Mesendoderm (in vitro differentiated cells): ENCODE measurements around the gene MYH14.

Source experiments
- DNase-seq: peaks from one replicate; pipeline ENCODE4 v3.0.0; 2013
- H2AK5ac ChIP-seq: 2 replicates; pipeline ENCODE4 v1.6.1; 2013; ENCODE audit warnings: low read length, inconsistent platforms
- H2BK120ac ChIP-seq: 2 replicates; pipeline ENCODE4 v1.6.1; 2013; ENCODE audit warnings: low read depth, mild to moderate bottlenecking, low read length, moderate library complexity, mixed read lengths
- H2BK15ac ChIP-seq: replicated peaks from 2 replicates; pipeline ENCODE4 v1.6.1; 2013; ENCODE audit warnings: low read depth, mild to moderate bottlenecking, moderate library complexity
- H2BK5ac ChIP-seq: 2 replicates; pipeline ENCODE4 v1.6.1; 2013; ENCODE audit warnings: low read length, inconsistent platforms
- H3K18ac ChIP-seq: 2 replicates; pipeline ENCODE4 v1.6.1; 2013; ENCODE audit warnings: mild to moderate bottlenecking, low read length, mixed read lengths
- H3K23ac ChIP-seq: one replicate; pipeline ENCODE4 v1.6.1; 2013; ENCODE audit warnings: low read length
- H3K27ac ChIP-seq: 2 replicates; pipeline ENCODE4 v1.5.1; 2013; ENCODE audit warnings: low read depth, mild to moderate bottlenecking, inconsistent platforms, low read length, moderate library complexity
- H3K27me3 ChIP-seq: 2 replicates; pipeline ENCODE4 v1.6.1; 2013; ENCODE audit warnings: low read length, control low read depth, mild to moderate bottlenecking, inconsistent platforms; ENCODE audit not compliant: insufficient read depth, poor library complexity
- H3K36me3 ChIP-seq: 2 replicates; pipeline ENCODE4 v1.6.1; 2013; ENCODE audit warnings: low read length, inconsistent platforms; ENCODE audit not compliant: control insufficient read depth, insufficient read depth
- H3K4ac ChIP-seq: one replicate; pipeline ENCODE4 v1.6.1; 2013; ENCODE audit warnings: low read depth, mild to moderate bottlenecking, low read length, moderate library complexity
- H3K4me1 ChIP-seq: 2 replicates; pipeline ENCODE4 v1.6.1; 2013; ENCODE audit warnings: low read depth, low read length, inconsistent platforms; ENCODE audit not compliant: control insufficient read depth
- H3K4me2 ChIP-seq: 2 replicates; pipeline ENCODE4 v1.6.1; 2013; ENCODE audit warnings: low read length
- H3K4me3 ChIP-seq: 2 replicates; pipeline ENCODE4 v1.5.1; 2013; ENCODE audit warnings: mild to moderate bottlenecking, low read length
- H3K56ac ChIP-seq: one replicate; pipeline ENCODE4 v1.6.1; 2013; ENCODE audit warnings: low read length
- H3K79me1 ChIP-seq: 2 replicates; pipeline ENCODE4 v1.6.1; 2013; ENCODE audit warnings: low read length, inconsistent platforms
- H3K79me2 ChIP-seq: 2 replicates; pipeline ENCODE4 v1.6.1; 2013; ENCODE audit warnings: mild to moderate bottlenecking, low read length; ENCODE audit not compliant: control insufficient read depth, insufficient read depth
- H3K9ac ChIP-seq: 2 replicates; pipeline ENCODE4 v1.6.1; 2013; ENCODE audit warnings: low read length, inconsistent platforms
- H4K5ac ChIP-seq: one replicate; pipeline ENCODE4 v1.6.1; 2013; ENCODE audit warnings: low read length
- H4K8ac ChIP-seq: one replicate; pipeline ENCODE4 v1.6.1; 2013; ENCODE audit warnings: low read depth, mild to moderate bottlenecking, control low read depth, low read length, moderate library complexity
- WGBS: extraction: QIAGEN DNeasy Blood & Tissue Kit; methylation state at CpG from one replicate; pipeline ENCODE4 v1.1.7; 2013; ENCODE audit warnings: low lambda C conversion rate, missing lambda C conversion rate; ENCODE audit not compliant: insufficient coverage; ENCODE audit errors: extremely low coverage; 5-methylcytosine and 5-hydroxymethylcytosine counted together

Gene MYH14

GRCh38 chr19:50248826-50249225 is 45.4 kb downstream of the MYH14 start:
- no peak overlapping the region for H3K23ac ChIP-seq
- no peaks in the 10 kb centered on the region for H3K36me3 ChIP-seq
- no peaks in the 10 kb centered on the region for H3K79me1 ChIP-seq
- DNase-seq, result no peak
- H3K4me1 ChIP-seq, result no peaks in the 10 kb centered on the region
- no peak overlapping the region for H2BK120ac ChIP-seq
- H2BK5ac ChIP-seq, result no peak overlapping the region
- H3K18ac ChIP-seq, result no peak overlapping the region
- no peak overlapping the region for H4K5ac ChIP-seq
- H2AK5ac ChIP-seq, result no peak overlapping the region
- H3K27me3 ChIP-seq, result no peaks in the 10 kb centered on the region
- H3K4me3 ChIP-seq, result no peak overlapping the region
- no peak overlapping the region for H3K27ac ChIP-seq
- H3K4ac ChIP-seq, result no peak overlapping the region
- H3K56ac ChIP-seq, result no peak overlapping the region
- no CpG with 5 or more reads among the region's 19 CpGs for WGBS
- no peak overlapping the region for H2BK15ac ChIP-seq
- no peak overlapping the region for H3K9ac ChIP-seq
- no peaks in the 10 kb centered on the region for H3K79me2 ChIP-seq
- H3K4me2 ChIP-seq, result no peak overlapping the region
- H4K8ac ChIP-seq, result no peak overlapping the region

GRCh38 chr19:50249636-50250035 is 46.2 kb downstream of the MYH14 start:
- Histone ChIP-seq H3K79me2 (no peaks in the 10 kb centered on the region), H3K27me3 (no peaks in the 10 kb centered on the region), H3K23ac (no peak overlapping the region), H4K5ac (no peak overlapping the region), H3K9ac (no peak overlapping the region), H2BK120ac (no peak overlapping the region), H2AK5ac (no peak overlapping the region), H3K56ac (no peak overlapping the region), H2BK5ac (no peak overlapping the region), H3K18ac (no peak overlapping the region), H2BK15ac (no peak overlapping the region), H3K27ac (no peak overlapping the region), H4K8ac (no peak overlapping the region), H3K4me1 (no peaks in the 10 kb centered on the region), H3K79me1 (no peaks in the 10 kb centered on the region), H3K4me3 (no peak overlapping the region), H3K4me2 (no peak overlapping the region), H3K36me3 (no peaks in the 10 kb centered on the region), H3K4ac (no peak overlapping the region)
- no peak for DNase-seq
- WGBS, result no CpG with 5 or more reads among the region's 16 CpGs

GRCh38 chr19:50250450-50251136 is 47.2 kb downstream of the MYH14 start:
- Histone ChIP-seq H3K4ac (no peak overlapping the region), H3K4me3 (no peak overlapping the region), H3K4me2 (no peak overlapping the region), H3K23ac (no peak overlapping the region), H3K9ac (no peak overlapping the region), H3K4me1 (no peaks in the 10 kb centered on the region), H2BK15ac (no peak overlapping the region), H3K27me3 (no peaks in the 10 kb centered on the region), H3K27ac (no peak overlapping the region), H4K8ac (no peak overlapping the region), H3K36me3 (no peaks in the 10 kb centered on the region), H2BK5ac (no peak overlapping the region), H3K56ac (no peak overlapping the region), H4K5ac (no peak overlapping the region), H3K79me1 (no peaks in the 10 kb centered on the region), H2BK120ac (no peak overlapping the region), H3K18ac (no peak overlapping the region), H2AK5ac (no peak overlapping the region), H3K79me2 (no peaks in the 10 kb centered on the region)
- no CpG with 5 or more reads among the region's 15 CpGs for WGBS
- no peak for DNase-seq

- Histone ChIP-seq H3K9ac (no peak overlapping the region), H3K79me2 (no peaks in the 10 kb centered on the region), H3K4ac (no peak overlapping the region), H3K4me3 (no peak overlapping the region), H4K8ac (no peak overlapping the region), H3K36me3 (no peaks in the 10 kb centered on the region), H3K56ac (no peak overlapping the region), H2BK5ac (no peak overlapping the region), H3K79me1 (no peaks in the 10 kb centered on the region), H3K27me3 (no peaks in the 10 kb centered on the region), H3K18ac (no peak overlapping the region), H2AK5ac (no peak overlapping the region), H3K4me2 (no peak overlapping the region), H4K5ac (no peak overlapping the region), H2BK15ac (no peak overlapping the region), H3K27ac (no peak overlapping the region), H2BK120ac (no peak overlapping the region), H3K23ac (no peak overlapping the region), H3K4me1 (no peaks in the 10 kb centered on the region)
- no CpG with 5 or more reads among the region's 23 CpGs for WGBS
- peak; percentile 65 for DNase-seq
Observed at GRCh38 chr19:50252111-50252886, 48.9 kb downstream of the MYH14 start.

- no CpG with 5 or more reads among the region's 5 CpGs for WGBS
Observed at GRCh38 chr19:50252887-50253268, 49.5 kb downstream of the MYH14 start.

More at GRCh38 chr19:50252887-50253268, 49.5 kb downstream of the MYH14 start:
- Histone ChIP-seq H3K27me3 (no peaks in the 10 kb centered on the region), H3K9ac (no peak overlapping the region), H3K79me1 (no peaks in the 10 kb centered on the region), H4K8ac (no peak overlapping the region), H3K56ac (no peak overlapping the region), H2BK15ac (no peak overlapping the region), H3K4ac (no peak overlapping the region), H2BK120ac (no peak overlapping the region), H3K36me3 (no peaks in the 10 kb centered on the region), H4K5ac (no peak overlapping the region), H2BK5ac (no peak overlapping the region), H2AK5ac (no peak overlapping the region), H3K79me2 (no peaks in the 10 kb centered on the region), H3K4me1 (no peaks in the 10 kb centered on the region), H3K23ac (no peak overlapping the region), H3K27ac (no peak overlapping the region), H3K4me2 (no peak overlapping the region), H3K18ac (no peak overlapping the region), H3K4me3 (no peak overlapping the region)
- DNase-seq, result no peak
